Epithelial cell of esophagus (primary cell): Measurements from ENCODE around the gene C1QTNF9B.

Experiments
- DNase-seq: peaks from one replicate; pipeline ENCODE4 v3.0.0; 2010; ENCODE audit warnings: low read depth
- H3K4me3 ChIP-seq: 2 replicates; pipeline ENCODE4 v1.5.1; 2011; ENCODE audit warnings: mild to moderate bottlenecking, low read length, control low read depth
- TF ChIP-seq, protein P1 (sequence below): IDR thresholded peaks from 2 replicates; pipeline ENCODE4 v1.5.1; 2011; ENCODE audit warnings: low read depth, mild to moderate bottlenecking, low read length, control low read depth, inconsistent platforms; ENCODE audit not compliant: insufficient read depth; ENCODE audit errors: missing control alignments

C1QTNF9B gene

GRCh38 chr13:23877286-23877685, 20.0 kb downstream of the C1QTNF9B start:
- TF ChIP-seq, protein P1, sequence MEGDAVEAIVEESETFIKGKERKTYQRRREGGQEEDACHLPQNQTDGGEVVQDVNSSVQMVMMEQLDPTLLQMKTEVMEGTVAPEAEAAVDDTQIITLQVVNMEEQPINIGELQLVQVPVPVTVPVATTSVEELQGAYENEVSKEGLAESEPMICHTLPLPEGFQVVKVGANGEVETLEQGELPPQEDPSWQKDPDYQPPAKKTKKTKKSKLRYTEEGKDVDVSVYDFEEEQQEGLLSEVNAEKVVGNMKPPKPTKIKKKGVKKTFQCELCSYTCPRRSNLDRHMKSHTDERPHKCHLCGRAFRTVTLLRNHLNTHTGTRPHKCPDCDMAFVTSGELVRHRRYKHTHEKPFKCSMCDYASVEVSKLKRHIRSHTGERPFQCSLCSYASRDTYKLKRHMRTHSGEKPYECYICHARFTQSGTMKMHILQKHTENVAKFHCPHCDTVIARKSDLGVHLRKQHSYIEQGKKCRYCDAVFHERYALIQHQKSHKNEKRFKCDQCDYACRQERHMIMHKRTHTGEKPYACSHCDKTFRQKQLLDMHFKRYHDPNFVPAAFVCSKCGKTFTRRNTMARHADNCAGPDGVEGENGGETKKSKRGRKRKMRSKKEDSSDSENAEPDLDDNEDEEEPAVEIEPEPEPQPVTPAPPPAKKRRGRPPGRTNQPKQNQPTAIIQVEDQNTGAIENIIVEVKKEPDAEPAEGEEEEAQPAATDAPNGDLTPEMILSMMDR = no peak
- no peak overlapping the region for H3K4me3 ChIP-seq
- no peak for DNase-seq

DNA sequence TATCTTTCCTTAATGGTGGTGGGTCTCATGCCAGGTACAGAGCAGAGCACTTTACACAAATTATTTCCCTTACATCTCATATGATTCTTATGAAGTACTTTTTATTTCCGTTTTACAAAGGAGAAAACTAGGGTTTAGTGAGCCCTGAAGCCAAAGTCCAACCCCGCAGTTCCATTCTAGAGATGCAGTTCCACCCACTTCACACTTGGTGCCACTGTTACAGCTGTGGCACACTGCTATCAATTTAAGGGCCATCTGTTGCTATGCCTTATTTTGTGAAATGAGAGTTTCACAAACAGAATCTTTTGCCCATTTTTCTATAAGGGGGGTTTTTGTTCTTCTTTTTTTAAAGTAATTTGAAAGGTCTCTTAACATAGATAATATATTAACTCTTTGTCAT, 21.0 kb downstream of the C1QTNF9B start:
- TF ChIP-seq, protein P1 = peak; percentile 65

GRCh38 chr13:23871616-23872220, 25.6 kb downstream of the C1QTNF9B start:
- TF ChIP-seq, protein P1 = peak; percentile 42
- DNase-seq = peak; percentile 49
- H3K4me3 ChIP-seq = no peak overlapping the region

More for the DNA sequence above, 21.0 kb downstream of the C1QTNF9B start:
- peak; percentile 31 for DNase-seq
- H3K4me3 ChIP-seq = no peak overlapping the region

- no peak for DNase-seq
- TF ChIP-seq, protein P1 = no peak
- no peak overlapping the region for H3K4me3 ChIP-seq
These were observed 26.8 kb downstream of the C1QTNF9B start for GRCh38 chr13:23870356-23871140.

- TF ChIP-seq, protein P1 = no peak
- H3K4me3 ChIP-seq = no peak overlapping the region
- peak; percentile 92 for DNase-seq
These were observed 28.8 kb downstream of the C1QTNF9B start for GRCh38 chr13:23868521-23868920.

DNA sequence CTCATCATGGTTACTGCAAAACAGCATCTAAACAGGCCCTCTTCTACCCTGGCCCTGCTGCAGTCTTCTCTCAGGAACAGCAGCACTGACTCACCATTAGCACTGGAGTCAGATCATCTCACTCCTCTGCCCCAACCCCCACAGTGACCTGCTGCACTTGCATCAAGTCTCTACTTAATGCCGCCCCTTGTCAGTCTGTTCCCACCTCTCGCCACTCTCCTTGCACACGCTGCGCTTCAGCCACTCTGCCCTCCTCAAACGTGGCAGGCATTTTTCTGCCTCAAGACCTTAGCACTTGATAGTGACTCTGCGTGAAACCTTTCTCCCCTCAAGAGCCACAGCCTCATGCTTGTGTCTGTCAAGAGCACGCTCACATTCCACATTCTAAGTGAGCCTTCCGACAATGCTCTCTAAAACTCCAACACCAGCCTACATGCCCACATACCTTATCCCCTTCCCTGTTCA, 30.2 kb downstream of the C1QTNF9B start:
- peak; percentile 63 for DNase-seq
- no peak overlapping the region for H3K4me3 ChIP-seq
- TF ChIP-seq, protein P1 = no peak
